Measurements from ENCODE around the gene CDK5RAP1.
A peak's percentile ranks its signal among the peaks of the same experiment; 100 is the strongest.

GRCh38 chr20:33415948-33416347 is 14.6 kb upstream of the CDK5RAP1 start:
- peak; percentile 52 to 78 (median 70) for TF ChIP-seq CTCF (IDR thresholded peaks at IDR 0.05; ENCODE audit: control extremely low read depth in 1 of 3, insufficient read depth in 1 of 3, low read depth in 1 of 3, low read length in 3 of 3)
- TF ChIP-seq POLR2A (IDR thresholded peaks at IDR 0.05; ENCODE audit: control extremely low read depth in 1 of 2, low read depth in 2 of 2, low read length in 2 of 2) = no peak
- no peak for TF ChIP-seq CEBPB (IDR thresholded peaks at IDR 0.05; ENCODE audit: low read depth, low read length)
- no peak for TF ChIP-seq EP300 (IDR thresholded peaks at IDR 0.05; ENCODE audit: borderline replicate concordance in 1 of 2, low read depth in 2 of 2, low read length in 2 of 2)

Data from H1 (cell line).